ENCODE data around the gene PRF1.

Gene PRF1

DNA sequence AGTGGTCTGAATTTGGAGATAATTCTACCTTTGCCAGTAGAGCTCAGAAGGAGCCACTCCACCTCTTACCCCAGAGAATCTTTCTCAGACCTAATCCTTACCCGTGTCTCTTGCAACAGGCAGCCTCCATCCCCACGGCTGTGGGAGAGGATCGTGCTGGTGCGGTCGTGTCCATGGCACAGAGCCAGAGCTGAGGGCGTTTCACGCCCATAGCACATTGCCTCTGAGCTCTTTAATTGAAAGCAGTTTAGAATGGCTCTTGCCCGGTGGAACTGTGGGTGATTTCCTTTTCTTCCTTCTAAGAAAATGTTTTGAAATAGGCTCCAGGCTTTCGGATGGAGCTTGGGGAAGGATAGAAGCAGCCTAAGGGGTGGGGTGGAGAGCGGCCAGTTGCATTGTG, 41.5 kb downstream of the PRF1 start:
- no peak for DNase-seq (ENCODE audit: low read depth in 1 of 2, low spot score in 1 of 2)

DNA sequence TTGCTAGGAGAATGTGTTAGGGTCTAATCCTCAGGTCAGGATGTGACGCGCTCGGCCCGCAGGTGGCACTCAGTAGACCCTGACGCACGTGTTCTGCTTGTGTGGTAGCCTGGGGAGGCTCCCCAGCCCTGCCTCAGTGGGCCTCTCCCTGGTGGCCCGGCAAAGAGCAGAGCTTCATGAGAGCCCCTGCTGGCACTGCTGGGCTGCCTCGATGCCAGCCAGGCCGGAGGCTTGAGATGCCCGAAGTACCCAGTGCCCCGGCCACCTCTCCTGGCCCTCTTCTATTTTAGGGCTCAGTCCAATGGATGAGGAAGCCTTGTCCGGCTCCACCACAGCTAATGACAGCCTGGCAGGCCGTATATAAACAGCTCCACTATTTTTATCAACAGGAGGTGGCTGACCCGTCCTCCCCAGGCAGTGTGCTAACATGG, 42.0 kb downstream of the PRF1 start:
- DNase-seq (ENCODE audit: low read depth in 1 of 2, low spot score in 1 of 2): no peak

- no peak for DNase-seq (ENCODE audit: low read depth in 1 of 2, low spot score in 1 of 2)
Observed at GRCh38 chr10:70559861-70560260, 42.7 kb downstream of the PRF1 start.

- peak; percentile 24 to 41 for DNase-seq (ENCODE audit: low read depth in 1 of 2, low spot score in 1 of 2)
Observed at GRCh38 chr10:70558871-70559810, 43.4 kb downstream of the PRF1 start.

GRCh38 chr10:70558295-70558694, 44.2 kb downstream of the PRF1 start:
- DNase-seq (ENCODE audit: low read depth in 1 of 2, low spot score in 1 of 2): no peak

DNA sequence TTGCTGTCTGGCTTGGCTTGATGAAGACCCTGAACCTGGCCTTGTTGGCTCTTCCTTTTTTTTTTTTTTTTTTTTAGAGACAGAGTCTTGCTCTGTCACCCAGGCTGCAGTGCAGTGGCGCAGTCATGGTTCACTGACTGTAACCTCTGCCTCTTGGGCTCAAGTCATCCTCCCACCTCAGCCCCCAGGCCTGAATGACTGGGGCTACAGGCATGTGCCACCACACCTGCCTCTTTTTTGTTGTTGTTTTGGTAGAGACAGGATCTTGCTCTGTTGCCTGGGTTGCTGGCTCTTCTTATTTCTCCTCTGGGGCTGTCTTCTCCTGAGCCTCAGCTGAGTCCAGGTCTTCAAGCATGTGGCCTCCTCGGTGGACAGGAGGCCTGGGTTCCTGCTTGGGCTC, 44.7 kb downstream of the PRF1 start:
- no peak for DNase-seq (ENCODE audit: low read depth in 1 of 2, low spot score in 1 of 2)

- DNase-seq (ENCODE audit: low read depth in 1 of 2, low spot score in 1 of 2): no peak
Observed at GRCh38 chr10:70557086-70557845, 45.3 kb downstream of the PRF1 start.

DNA sequence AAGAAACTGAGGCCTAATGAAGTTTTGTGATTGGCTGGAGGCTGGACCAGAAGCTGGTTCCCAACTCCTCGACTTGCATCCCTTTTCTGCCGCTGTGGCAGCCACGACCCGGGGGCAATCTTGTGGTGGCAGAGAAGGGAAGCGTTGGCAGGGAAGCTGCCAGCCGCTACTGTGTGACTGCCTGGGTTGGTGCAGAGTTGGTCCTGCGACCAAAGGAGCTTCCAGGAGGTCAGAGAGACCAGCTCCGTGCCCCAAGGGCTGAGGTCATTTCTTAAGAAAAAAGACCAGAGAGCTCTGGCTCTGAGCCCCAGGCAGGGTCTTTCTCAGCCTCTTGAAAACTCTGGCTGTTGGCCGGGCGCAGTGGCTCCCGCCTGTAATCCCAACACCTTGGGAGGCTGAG, 47.2 kb downstream of the PRF1 start:
- DNase-seq (ENCODE audit: low read depth in 1 of 2, low spot score in 1 of 2): no peak

GRCh38 chr10:70552586-70552985, 50.0 kb downstream of the PRF1 start:
- no peak for DNase-seq (ENCODE audit: low read depth in 1 of 2, low spot score in 1 of 2)

GRCh38 chr10:70551971-70552422, 50.5 kb downstream of the PRF1 start:
- DNase-seq (ENCODE audit: low read depth in 1 of 2, low spot score in 1 of 2): no peak

GRCh38 chr10:70551466-70551865, 51.1 kb downstream of the PRF1 start:
- no peak for DNase-seq (ENCODE audit: low read depth in 1 of 2, low spot score in 1 of 2)

DNA sequence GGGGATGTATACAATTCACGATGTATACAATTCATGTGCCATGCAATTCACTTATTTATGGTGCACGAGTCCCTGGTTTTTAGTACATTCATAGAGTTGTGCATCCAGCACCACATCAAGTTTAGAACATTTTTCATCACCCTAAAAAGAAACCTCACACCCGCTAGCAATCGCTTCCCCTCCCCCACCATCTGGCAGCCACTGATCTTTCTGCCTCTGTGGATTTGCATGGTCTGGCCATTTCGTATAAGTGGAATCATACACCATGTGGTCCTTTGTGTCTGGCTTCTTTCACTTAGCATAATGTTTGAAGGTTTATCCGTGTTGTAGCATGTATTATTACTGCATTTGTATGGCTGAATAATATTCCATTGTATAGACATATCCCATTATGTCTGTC, 52.1 kb downstream of the PRF1 start:
- DNase-seq (ENCODE audit: low read depth in 1 of 2, low spot score in 1 of 2): no peak

- DNase-seq (ENCODE audit: low read depth in 1 of 2, low spot score in 1 of 2): peak; percentile 47 to 58
Observed at GRCh38 chr10:70549962-70550458, 52.5 kb downstream of the PRF1 start.

- DNase-seq (ENCODE audit: low read depth in 1 of 2, low spot score in 1 of 2): no peak
Observed at GRCh38 chr10:70549351-70549961, 53.1 kb downstream of the PRF1 start.

Data from activated T-helper 1 cell treated with anti-CD3 and anti-CD28 coated beads, Interleukin-2, amount 50 U/mL, for 16 hours (primary cell).